GM19468 (cell line): ENCODE measurements around the gene RMDN2.
"Not testable (repeated sequence)": the region's sequence is repeated elsewhere in the genome, so short reads cannot be mapped to it uniquely, and the experiment has no call there.

Experiments
- ATAC-seq: cut with Tn5 transposase; IDR thresholded peaks from one replicate; pipeline ENCODE4 v1.9.1; 2021; ENCODE audit warnings: mild to moderate bottlenecking, moderate library complexity, moderate number of reproducible peaks; ENCODE audit not compliant: unreplicated experiment; ENCODE audit errors: extremely low read depth

RMDN2 gene

GRCh38 chr2:37926635-37927034, 1.5 kb downstream of the RMDN2 start:
- ATAC-seq: no peak

GRCh38 chr2:37928377-37928776, 3.3 kb downstream of the RMDN2 start:
- ATAC-seq: no peak

GRCh38 chr2:37930392-37930791, 5.3 kb downstream of the RMDN2 start:
- ATAC-seq: not testable (repeated sequence)

- not testable (repeated sequence) for ATAC-seq
Observed at GRCh38 chr2:37932873-37933272, 7.8 kb downstream of the RMDN2 start.

- ATAC-seq: peak; percentile 86
Observed at GRCh38 chr2:37934591-37935513, 9.8 kb downstream of the RMDN2 start.

- not testable (repeated sequence) for ATAC-seq
Observed at GRCh38 chr2:37937568-37937967, 12.5 kb downstream of the RMDN2 start.

- ATAC-seq: not testable (repeated sequence)
Observed at GRCh38 chr2:37941267-37941666, 16.2 kb downstream of the RMDN2 start.

- ATAC-seq: no peak
Observed at GRCh38 chr2:37944268-37944667, 19.2 kb downstream of the RMDN2 start.

- ATAC-seq: no peak
Observed at GRCh38 chr2:37947306-37947705, 22.2 kb downstream of the RMDN2 start.

GRCh38 chr2:37962018-37962739, 37.1 kb downstream of the RMDN2 start:
- ATAC-seq: not testable (repeated sequence)

- not testable (repeated sequence) for ATAC-seq
Observed at GRCh38 chr2:37962740-37963121, 37.6 kb downstream of the RMDN2 start.

- ATAC-seq: not testable (repeated sequence)
Observed at GRCh38 chr2:37963901-37964300, 38.8 kb downstream of the RMDN2 start.

- ATAC-seq: no peak
Observed at GRCh38 chr2:37966326-37966725, 41.2 kb downstream of the RMDN2 start.

- no peak for ATAC-seq
Observed at GRCh38 chr2:37969731-37970130, 44.6 kb downstream of the RMDN2 start.

- ATAC-seq: no peak
Observed at GRCh38 chr2:37971971-37972370, 46.9 kb downstream of the RMDN2 start.

- no peak for ATAC-seq
Observed at GRCh38 chr2:37973615-37974353, 48.7 kb downstream of the RMDN2 start.

GRCh38 chr2:37975808-37976207, 50.7 kb downstream of the RMDN2 start:
- ATAC-seq: no peak

GRCh38 chr2:37976411-37976810, 51.3 kb downstream of the RMDN2 start:
- no peak for ATAC-seq

- peak; percentile 39 for ATAC-seq
Observed at GRCh38 chr2:37982147-37982582, 57.1 kb downstream of the RMDN2 start.

GRCh38 chr2:37982847-37983246, 57.8 kb downstream of the RMDN2 start:
- no peak for ATAC-seq
